GM18507 (cell line): Measurements from ENCODE around the gene CDKN1C.

ENCODE experiments used
- DNase-seq: peaks from one replicate; pipeline ENCODE4 v3.0.0; 2011; ENCODE audit warnings: low read depth; ENCODE audit not compliant: insufficient read length; ENCODE audit errors: extremely low spot score
- FAIRE-seq: peaks from 2 replicates; lab custom pipeline; 2011; peaks lifted over from hg19 to GRCh38; lab: Jason Lieb, UNC

The CDKN1C gene

DNA sequence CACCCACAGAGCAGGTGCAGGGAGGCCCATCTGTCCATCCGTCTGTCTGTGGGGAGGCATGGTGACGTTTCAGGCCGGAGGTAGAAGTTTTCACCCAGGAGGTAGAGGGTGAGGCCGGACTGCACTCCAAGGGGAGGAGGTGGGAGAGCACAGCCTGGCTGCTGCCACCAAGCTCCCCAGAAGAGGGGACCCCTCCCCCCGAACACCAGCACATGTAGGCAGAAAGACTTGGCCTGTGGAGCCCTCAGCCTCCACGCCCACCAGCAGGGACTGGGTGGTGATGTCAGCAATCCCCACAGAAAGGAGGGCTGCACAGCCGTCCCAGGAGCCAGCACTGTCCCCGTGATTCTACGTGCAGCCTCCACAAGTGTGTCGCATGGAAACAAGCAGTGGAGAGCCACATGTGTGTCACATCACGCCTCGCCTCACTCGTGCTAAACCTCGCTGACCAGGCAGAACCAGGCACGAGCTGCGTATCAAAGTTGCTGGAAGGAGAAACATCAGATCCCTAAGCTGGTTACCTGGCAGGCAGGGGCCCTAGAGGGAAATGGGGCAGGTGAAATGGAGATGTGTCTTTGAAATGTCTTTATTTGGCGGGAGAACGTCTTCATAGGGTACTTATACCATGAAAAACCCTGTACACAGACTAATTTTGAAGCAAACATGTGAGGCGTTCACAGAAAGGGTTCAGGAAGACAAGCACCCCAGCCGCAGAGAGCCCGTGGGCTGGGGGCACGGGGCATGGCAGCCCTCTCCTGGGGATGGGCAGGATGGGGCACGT lies 49.1 kb downstream of the CDKN1C start:
- DNase-seq (no peak), FAIRE-seq (no peak)

GRCh38 chr11:2835751-2836150 lies 49.8 kb downstream of the CDKN1C start:
- FAIRE-seq: no peak
- no peak for DNase-seq

GRCh38 chr11:2835296-2835695 lies 50.3 kb downstream of the CDKN1C start:
- no peak for DNase-seq

GRCh38 chr11:2834503-2835273 lies 50.9 kb downstream of the CDKN1C start:
- FAIRE-seq: no peak
- DNase-seq: no peak

More at GRCh38 chr11:2835296-2835695, 50.3 kb downstream of the CDKN1C start:
- FAIRE-seq: no peak

DNA sequence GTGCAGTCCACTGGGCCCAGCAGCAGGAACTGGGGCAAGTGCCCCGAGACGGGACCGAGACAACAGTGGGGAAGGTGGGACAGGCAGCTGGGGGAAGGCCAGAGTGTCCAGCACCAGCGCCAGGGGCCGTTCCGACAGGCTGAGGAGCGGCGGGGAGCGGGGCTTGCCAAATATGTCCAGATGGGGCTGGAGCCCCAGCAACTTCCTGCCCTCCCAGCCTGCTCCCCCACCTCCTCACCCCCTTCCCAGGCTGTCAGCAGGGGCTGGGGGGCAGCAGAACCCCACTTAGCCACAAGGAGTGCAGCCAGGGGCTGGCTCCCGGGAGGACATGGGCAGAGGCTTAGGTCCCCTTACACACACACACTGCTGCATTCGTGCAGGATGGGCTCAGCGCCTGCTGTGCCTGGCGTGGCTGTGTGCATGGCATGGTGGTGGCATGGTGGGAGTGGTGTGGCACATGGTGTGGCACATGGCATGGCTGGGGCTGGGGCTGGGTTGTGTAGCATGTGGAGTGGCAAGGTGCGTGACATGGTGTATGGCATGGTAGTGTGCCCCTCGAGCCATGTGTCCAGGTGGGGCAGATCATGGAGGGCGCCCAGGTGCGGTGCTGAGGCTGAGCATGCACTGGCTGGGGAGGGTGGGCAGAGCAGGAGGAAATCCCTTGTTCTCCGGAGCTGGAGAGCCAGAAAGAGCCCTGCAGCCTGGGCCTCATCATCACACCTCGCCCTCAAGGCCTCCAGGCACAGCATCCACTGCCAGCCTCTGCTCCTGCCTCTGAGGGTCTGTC lies 51.7 kb downstream of the CDKN1C start:
- DNase-seq (no peak), FAIRE-seq (no peak)
